Mucosa of rectum (tissue), 2 donors: ENCODE results near the gene UGGT1.

Source experiments
- H3K27ac ChIP-seq, 2 donors: one replicate each; pipeline ENCODE4 v1.7.0; 2013; ENCODE audit warnings: inconsistent platforms in 2 of 2, low read depth in 2 of 2, low read length in 2 of 2
- H3K27me3 ChIP-seq, 2 donors: one replicate each; pipeline ENCODE4 v1.7.0; 2013; ENCODE audit warnings: low read length in 2 of 2; ENCODE audit not compliant: control insufficient read depth in 2 of 2, insufficient read depth in 2 of 2
- H3K36me3 ChIP-seq, 2 donors: one replicate each; pipeline ENCODE4 v1.7.0; 2013; ENCODE audit warnings: low read length in 2 of 2; ENCODE audit not compliant: control insufficient read depth in 2 of 2, insufficient read depth in 2 of 2
- H3K4me1 ChIP-seq, 2 donors: one replicate each; pipeline ENCODE4 v1.7.0; 2013; ENCODE audit warnings: low read length in 2 of 2, mild to moderate bottlenecking in 1 of 2; ENCODE audit not compliant: control insufficient read depth in 2 of 2, insufficient read depth in 2 of 2
- H3K4me3 ChIP-seq, 2 donors: one replicate each; pipeline ENCODE4 v1.7.0; 2013; ENCODE audit warnings: low read length in 2 of 2
- H3K9ac ChIP-seq, 2 donors: one replicate each; pipeline ENCODE4 v1.7.0; 2013; ENCODE audit warnings: low read length in 2 of 2, low read depth in 1 of 2, mild to moderate bottlenecking in 1 of 2
- H3K9me3 ChIP-seq, 2 donors: one replicate each; pipeline ENCODE4 v1.7.0; 2013; ENCODE audit warnings: low read length in 2 of 2; ENCODE audit not compliant: control insufficient read depth in 2 of 2
- donor health status: healthy.
- donor health status: Normal muscosa, but diverticular disease.

Gene UGGT1

DNA sequence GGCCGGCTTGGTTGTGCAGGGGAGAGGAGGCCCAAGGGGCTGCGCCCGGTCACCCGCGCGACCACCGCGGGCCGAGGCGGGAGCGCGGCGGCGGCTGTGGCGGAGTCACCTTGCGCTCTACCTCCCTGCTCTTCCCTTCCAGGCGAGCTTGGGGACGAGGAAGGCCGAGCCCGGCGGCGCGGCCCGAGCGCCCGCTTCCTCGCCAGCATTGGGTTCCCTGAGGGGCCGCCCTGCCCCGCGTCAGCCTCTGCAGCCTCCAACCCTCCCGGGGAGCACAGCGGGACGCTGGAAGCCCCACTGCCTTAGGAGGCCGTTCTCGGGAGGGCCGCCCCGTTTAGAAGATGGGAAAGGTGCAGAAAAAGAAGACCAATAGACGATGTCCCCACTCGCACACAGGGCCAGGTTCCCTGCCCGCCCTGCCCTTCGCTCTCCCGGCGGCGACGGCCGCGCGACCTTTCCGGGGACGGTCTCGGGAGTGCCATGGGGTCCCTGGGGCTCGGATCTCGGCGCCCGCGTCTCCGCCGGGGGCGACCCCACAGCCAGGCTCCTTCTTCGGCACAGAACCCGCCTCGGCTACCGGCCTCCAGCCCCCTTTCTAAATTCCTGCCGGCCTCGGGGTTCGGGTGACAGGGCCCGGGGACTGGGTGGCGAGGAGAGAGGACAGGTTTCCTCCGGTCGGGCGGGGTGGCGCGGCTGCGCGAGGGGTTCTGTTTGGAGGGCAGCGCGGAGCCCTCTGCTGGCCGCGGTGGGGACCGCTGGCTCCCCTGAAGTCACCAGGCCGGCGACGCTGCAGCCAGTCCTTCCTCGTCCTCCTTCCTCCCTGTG lies 142.2 kb downstream of the UGGT1 start:
- H3K4me1 ChIP-seq: peaks cover 0 to 8% of the 10 kb centered on the region in 2 donors
- no peaks in the 10 kb centered on the region for H3K36me3 ChIP-seq
- H3K27ac ChIP-seq: peak overlapping the region; percentile 77 to 87
- no peaks in the 10 kb centered on the region for H3K27me3 ChIP-seq
- H3K9me3 ChIP-seq: no peaks in the 10 kb centered on the region
- H3K9ac ChIP-seq: peak overlapping the region; percentile 75 to 93
- H3K4me3 ChIP-seq: peak overlapping the region; percentile 81 to 94

DNA sequence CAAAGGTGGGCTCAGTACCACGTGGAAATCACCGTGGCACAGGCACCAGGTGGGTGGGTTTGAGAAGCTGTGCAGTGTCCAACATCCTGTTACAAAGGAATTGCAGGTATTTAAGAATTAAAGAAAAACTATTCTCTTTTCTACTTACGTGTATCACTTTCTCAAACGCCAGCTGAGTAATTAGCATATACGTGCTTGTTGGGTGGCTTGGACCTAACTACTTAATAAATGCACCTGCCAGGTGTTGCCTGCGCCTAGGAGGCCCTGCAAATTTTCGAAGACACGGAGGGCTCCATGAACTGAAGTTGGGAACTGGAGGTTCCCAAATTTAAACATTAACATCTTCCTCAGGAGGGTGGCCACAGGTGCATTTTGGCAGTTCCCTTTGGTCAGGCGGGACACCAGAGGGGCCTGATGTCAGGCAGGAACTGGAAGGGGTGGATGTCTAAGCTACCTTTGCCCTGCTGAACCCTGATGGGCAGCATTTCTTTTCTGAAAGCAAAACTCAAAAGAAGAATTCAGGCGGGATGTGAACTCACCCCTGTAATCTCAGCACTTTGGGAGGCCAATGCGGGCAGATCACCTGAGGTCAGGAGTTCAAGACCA lies 142.9 kb downstream of the UGGT1 start:
- Histone ChIP-seq H3K9ac (peak overlapping the region in 1 of 2 donors; percentile 93), H3K4me3 (peak overlapping the region; percentile 81 to 94), H3K4me1 (peaks cover 0 to 8% of the 10 kb centered on the region in 2 donors), H3K36me3 (no peaks in the 10 kb centered on the region), H3K27me3 (no peaks in the 10 kb centered on the region), H3K27ac (no peak overlapping the region), H3K9me3 (no peaks in the 10 kb centered on the region)

DNA sequence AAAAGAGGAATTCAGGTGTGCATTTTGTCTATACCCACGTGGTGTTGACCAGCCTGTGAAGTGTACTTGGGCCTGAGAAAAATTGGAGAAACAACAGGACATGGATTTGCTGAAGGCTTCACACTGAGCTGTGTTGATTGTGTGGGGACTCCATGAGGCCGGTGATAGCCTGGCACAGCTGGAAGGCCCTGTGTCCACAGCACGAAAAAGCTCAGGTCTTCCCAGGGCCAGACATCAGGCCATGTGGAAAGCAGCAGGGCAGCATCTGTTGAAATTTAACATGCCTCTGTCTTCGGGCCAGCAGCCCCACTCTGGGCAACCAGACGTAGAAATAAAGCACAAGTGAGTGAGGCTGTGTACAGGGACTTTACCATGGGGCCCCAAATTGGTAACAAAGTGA lies 143.6 kb downstream of the UGGT1 start:
- H3K4me1 ChIP-seq: peaks cover 0 to 8% of the 10 kb centered on the region in 2 donors
- H3K27ac ChIP-seq: no peak overlapping the region
- no peak overlapping the region for H3K4me3 ChIP-seq
- no peaks in the 10 kb centered on the region for H3K9me3 ChIP-seq
- no peaks in the 10 kb centered on the region for H3K36me3 ChIP-seq
- H3K9ac ChIP-seq: no peak overlapping the region
- no peaks in the 10 kb centered on the region for H3K27me3 ChIP-seq

DNA sequence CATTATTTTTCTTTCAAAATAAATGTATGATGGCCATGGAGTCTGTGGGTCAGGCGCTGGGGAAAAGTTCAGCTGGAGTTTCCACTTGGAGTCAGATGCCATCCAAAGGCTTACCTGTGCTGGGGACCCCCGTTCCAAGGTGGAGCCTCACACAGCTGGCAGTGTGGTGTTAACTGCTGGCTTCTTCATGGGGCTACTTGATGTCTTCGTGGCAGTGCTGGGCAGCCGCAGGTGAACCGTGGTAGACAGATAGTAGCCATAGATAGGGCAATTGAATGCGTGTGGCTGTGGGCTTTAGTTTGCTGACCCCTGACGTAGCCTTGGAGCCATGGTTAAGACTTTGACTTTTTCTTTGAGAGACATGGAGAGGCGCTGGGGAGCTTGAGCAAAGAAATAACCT lies 144.6 kb downstream of the UGGT1 start:
- no peak overlapping the region for H3K4me3 ChIP-seq
- H3K27ac ChIP-seq: no peak overlapping the region
- H3K27me3 ChIP-seq: no peaks in the 10 kb centered on the region
- peaks cover 0 to 8% of the 10 kb centered on the region in 2 donors for H3K4me1 ChIP-seq
- H3K9me3 ChIP-seq: no peaks in the 10 kb centered on the region
- no peak overlapping the region for H3K9ac ChIP-seq
- H3K36me3 ChIP-seq: no peaks in the 10 kb centered on the region

DNA sequence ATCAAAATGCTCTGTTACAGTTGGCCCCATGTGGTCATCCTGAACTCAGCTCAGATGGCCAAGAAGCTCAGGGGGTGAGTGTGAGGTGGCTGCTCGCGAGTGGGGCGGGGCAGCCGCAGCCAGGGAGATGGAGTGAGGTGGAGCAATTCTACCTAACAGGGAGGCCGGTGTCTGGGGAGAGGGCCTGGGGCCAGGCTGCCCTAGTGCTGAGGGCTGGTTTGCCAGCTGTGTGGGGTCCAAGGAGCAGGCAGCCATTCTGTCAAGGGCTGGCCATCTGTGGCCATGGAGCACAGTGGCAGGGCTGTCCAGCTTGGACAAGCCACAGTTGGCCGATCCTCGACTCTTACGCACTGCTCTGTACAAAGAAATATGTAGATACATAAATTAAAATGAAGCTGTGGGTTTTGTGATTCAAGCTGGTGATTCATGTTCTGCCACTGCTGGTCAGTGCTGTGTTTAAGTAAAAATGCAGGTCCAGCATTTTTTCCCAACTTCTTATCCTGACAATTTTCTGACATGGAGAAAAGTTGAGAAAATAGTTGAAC lies 145.6 kb downstream of the UGGT1 start:
- Histone ChIP-seq H3K9ac (no peak overlapping the region), H3K27me3 (no peaks in the 10 kb centered on the region), H3K4me3 (no peak overlapping the region), H3K27ac (no peak overlapping the region), H3K4me1 (peaks cover 0 to 4% of the 10 kb centered on the region in 2 donors), H3K36me3 (no peaks in the 10 kb centered on the region), H3K9me3 (no peaks in the 10 kb centered on the region)

DNA sequence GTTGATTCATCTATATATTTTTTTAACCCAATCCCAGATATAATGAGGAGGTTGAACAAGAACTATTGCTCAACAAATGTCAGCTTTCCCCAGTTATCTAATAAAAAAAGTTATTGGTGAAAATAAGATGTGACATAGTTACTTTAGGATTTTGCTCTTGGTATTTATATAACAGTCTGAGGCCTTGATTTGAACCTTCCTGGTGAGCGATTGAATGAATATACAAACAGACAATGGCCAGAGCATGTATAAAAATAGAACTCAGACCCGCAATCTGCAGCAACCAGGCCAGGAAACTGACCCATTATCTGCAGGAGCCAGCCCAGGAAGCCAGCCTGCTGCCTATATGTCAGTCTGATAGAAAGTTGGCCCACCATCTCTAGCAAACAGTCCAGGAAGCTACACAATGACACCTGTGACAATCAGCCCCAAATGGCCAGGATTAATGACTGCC lies 146.1 kb downstream of the UGGT1 start:
- H3K4me3 ChIP-seq: no peak overlapping the region
- H3K36me3 ChIP-seq: no peaks in the 10 kb centered on the region
- H3K4me1 ChIP-seq: peaks cover 0 to 4% of the 10 kb centered on the region in 2 donors
- H3K9me3 ChIP-seq: no peaks in the 10 kb centered on the region
- no peak overlapping the region for H3K9ac ChIP-seq
- no peak overlapping the region for H3K27ac ChIP-seq
- no peaks in the 10 kb centered on the region for H3K27me3 ChIP-seq

DNA sequence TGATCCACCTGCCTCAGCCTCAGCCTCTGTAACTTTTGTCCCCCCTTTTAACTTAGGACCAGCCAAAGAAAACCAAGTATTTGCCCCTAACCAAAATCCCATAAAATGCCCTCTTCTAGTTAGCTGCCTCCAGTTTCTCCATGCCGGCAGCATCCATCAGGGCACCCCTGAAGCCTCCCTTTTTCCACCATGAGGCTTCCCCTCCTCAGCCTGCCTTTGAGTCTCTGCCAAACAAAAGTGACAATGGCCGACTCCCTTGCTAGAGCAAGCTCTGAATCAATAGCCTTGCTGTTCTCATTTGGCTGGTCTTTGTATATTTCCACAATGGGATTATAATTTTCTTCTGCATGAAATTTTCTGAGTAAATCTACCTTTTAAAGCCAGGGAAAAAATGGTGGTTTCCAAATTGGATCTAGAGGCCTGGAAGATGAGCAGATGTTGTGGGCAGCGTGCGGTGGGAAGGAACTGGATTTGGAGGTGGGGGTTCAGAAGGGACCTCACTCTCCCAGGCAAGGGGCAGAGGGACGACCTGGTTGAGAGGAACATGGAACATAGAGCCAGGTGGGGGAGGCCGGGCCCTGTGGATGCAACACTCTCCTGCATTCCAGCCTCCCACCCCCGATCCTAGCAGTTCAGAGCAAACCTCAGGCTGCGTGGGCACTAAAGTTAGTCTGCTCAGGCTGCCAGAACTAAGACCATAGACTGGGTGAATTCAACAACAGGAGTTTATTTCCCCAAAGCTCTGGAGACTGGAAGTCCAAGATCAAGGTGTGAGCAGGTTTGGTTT lies 147.1 kb downstream of the UGGT1 start:
- Histone ChIP-seq H3K27me3 (no peaks in the 10 kb centered on the region), H3K27ac (no peak overlapping the region), H3K9ac (no peak overlapping the region), H3K4me1 (no peaks in the 10 kb centered on the region), H3K9me3 (no peaks in the 10 kb centered on the region), H3K4me3 (no peak overlapping the region), H3K36me3 (no peaks in the 10 kb centered on the region)

DNA sequence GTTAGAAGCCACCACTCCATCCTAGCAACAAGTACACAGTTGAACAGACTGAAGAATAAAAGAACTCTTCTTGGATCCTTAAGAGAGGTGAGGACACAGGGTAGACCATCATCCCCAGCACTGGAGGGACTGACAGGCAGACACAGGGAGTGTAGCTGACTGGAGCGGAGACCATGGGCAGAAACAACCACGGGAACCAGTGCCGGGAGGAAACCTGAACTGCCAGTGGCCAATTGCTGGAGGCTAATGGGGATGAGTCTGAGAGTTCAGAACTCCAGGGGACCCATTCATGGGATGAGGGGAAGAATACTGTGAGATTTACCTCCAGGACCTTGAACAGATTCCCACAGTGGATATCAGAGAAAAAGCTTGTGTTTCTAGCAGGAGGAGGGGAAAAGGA lies 150.9 kb downstream of the UGGT1 start:
- no peak overlapping the region for H3K4me3 ChIP-seq
- H3K27me3 ChIP-seq: no peaks in the 10 kb centered on the region
- H3K4me1 ChIP-seq: no peaks in the 10 kb centered on the region
- H3K27ac ChIP-seq: no peak overlapping the region
- no peaks in the 10 kb centered on the region for H3K36me3 ChIP-seq
- H3K9me3 ChIP-seq: no peaks in the 10 kb centered on the region
- no peak overlapping the region for H3K9ac ChIP-seq
